Glutamatergic neuron (in vitro differentiated cells): Measurements from ENCODE around the gene PTPRE. TPM values are rescaled to one million over a fixed set of nuclear protein-coding genes. Genes with fewer than 3 reads are reported as not detected.

ENCODE experiments used
- DNase-seq: peaks from one replicate; pipeline ENCODE4 v3.0.0; 2022
- H3K27ac Mint-ChIP-seq: one replicate; pipeline ENCODE4 v1.8.0; 2020; ENCODE audit warnings: mild to moderate bottlenecking, mixed read lengths, inconsistent platforms; ENCODE audit not compliant: unreplicated experiment
- H3K27me3 Mint-ChIP-seq: one replicate; pipeline ENCODE4 v1.8.0; 2020; ENCODE audit warnings: mild to moderate bottlenecking, moderate library complexity, mixed read lengths, inconsistent platforms; ENCODE audit not compliant: unreplicated experiment
- H3K36me3 Mint-ChIP-seq: one replicate; pipeline ENCODE4 v1.8.0; 2020; ENCODE audit warnings: mild to moderate bottlenecking, mixed read lengths, inconsistent platforms; ENCODE audit not compliant: unreplicated experiment
- H3K4me1 Mint-ChIP-seq: one replicate; pipeline ENCODE4 v1.8.0; 2020; ENCODE audit warnings: mild to moderate bottlenecking, low read depth, mixed read lengths, inconsistent platforms; ENCODE audit not compliant: unreplicated experiment
- H3K4me3 Mint-ChIP-seq: one replicate; pipeline ENCODE4 v1.8.0; 2020; ENCODE audit warnings: mild to moderate bottlenecking, mixed read lengths, inconsistent platforms; ENCODE audit not compliant: unreplicated experiment
- H3K9me3 Mint-ChIP-seq: one replicate; pipeline ENCODE4 v1.8.0; 2020; ENCODE audit warnings: mild to moderate bottlenecking, moderate library complexity, mixed read lengths, inconsistent platforms; ENCODE audit not compliant: unreplicated experiment
- total RNA-seq: library from RNA; stranded (reverse); fragmentation: NEBNext Ultra II Directional; extraction: Animal tissue kit (Norgen Biotek cat#: 25700); gene quantifications from one replicate; pipeline ENCODE4 v1.2.1, GENCODE V29; 2021; ENCODE audit not compliant: unreplicated experiment
- TF ChIP-seq, protein P1 (sequence below): fragments of 200-600 bp; sonication (generic); IDR thresholded peaks from one replicate; pipeline ENCODE4 v1.5.0; 2021; ENCODE audit not compliant: partially characterized antibody, unreplicated experiment

The PTPRE gene
- total RNA-seq, 1 donor from 2014 or later = 2.6 TPM

DNA sequence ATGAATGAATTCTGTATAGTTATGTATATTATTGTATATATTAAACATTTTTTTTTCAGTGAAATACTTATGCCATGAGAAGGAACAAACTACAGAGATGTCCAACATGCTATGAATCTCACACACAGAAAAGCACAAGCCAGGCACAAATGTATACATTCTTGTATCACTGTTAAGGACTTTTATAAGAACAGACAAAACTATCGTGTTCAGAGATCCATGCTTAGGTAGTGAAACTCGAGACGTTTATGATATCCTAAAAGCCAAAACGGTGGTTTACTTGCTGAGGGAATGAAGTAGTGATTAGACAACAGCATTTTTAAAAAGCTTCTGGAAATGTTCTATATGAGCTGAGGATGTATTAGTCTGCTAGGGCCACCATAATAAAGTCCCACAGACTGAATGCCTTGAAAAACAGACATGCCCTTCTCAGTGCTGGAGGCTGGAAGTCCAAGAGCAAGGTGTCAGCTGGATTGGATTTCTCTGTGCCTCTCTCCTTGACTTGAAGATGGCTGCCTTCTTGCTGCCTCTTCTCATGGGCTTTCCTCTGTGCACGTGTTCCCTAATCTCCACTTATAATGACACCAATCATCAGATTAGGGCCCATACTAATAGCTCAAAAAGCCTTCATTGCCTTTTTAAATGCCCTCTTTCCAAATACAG is 215.0 kb downstream of the PTPRE start:
- TF ChIP-seq, protein P1, sequence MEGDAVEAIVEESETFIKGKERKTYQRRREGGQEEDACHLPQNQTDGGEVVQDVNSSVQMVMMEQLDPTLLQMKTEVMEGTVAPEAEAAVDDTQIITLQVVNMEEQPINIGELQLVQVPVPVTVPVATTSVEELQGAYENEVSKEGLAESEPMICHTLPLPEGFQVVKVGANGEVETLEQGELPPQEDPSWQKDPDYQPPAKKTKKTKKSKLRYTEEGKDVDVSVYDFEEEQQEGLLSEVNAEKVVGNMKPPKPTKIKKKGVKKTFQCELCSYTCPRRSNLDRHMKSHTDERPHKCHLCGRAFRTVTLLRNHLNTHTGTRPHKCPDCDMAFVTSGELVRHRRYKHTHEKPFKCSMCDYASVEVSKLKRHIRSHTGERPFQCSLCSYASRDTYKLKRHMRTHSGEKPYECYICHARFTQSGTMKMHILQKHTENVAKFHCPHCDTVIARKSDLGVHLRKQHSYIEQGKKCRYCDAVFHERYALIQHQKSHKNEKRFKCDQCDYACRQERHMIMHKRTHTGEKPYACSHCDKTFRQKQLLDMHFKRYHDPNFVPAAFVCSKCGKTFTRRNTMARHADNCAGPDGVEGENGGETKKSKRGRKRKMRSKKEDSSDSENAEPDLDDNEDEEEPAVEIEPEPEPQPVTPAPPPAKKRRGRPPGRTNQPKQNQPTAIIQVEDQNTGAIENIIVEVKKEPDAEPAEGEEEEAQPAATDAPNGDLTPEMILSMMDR = no peak
- H3K4me1 Mint-ChIP-seq = peaks cover 11% of the 10 kb centered on the region
- no peak for DNase-seq
- no peak overlapping the region for H3K27ac Mint-ChIP-seq
- H3K9me3 Mint-ChIP-seq = peaks cover 2% of the 10 kb centered on the region
- peaks cover 3% of the 10 kb centered on the region for H3K27me3 Mint-ChIP-seq
- no peak overlapping the region for H3K4me3 Mint-ChIP-seq
- no peaks in the 10 kb centered on the region for H3K36me3 Mint-ChIP-seq

DNA sequence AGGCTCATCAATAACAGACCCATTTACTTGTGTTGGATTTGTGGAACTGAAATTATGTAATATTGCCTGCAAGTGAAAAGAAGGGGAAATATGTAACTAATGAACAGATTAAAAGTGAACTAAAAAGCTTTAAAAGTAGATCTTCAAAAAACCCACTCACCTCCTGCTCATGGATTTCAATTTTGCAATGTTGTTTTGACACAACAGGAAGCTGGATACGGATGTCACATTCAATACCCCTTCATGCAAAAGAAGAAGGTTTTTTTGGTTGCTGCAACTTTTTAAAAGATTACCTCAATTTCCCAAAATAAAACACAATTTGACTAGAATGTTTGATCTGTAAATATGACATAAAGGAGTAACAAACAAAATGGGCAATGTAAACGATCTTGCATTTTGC is 216.0 kb downstream of the PTPRE start:
- H3K27me3 Mint-ChIP-seq = peaks cover 6% of the 10 kb centered on the region
- no peak for DNase-seq
- H3K4me3 Mint-ChIP-seq = no peak overlapping the region
- peaks cover 4% of the 10 kb centered on the region for H3K9me3 Mint-ChIP-seq
- TF ChIP-seq, protein P1 = no peak
- H3K4me1 Mint-ChIP-seq = peaks cover 19% of the 10 kb centered on the region
- no peaks in the 10 kb centered on the region for H3K36me3 Mint-ChIP-seq
- H3K27ac Mint-ChIP-seq = no peak overlapping the region

- no peak for DNase-seq
- Mint-ChIP-seq H3K36me3 (no peaks in the 10 kb centered on the region), H3K27ac (no peak overlapping the region), H3K27me3 (peaks cover 8% of the 10 kb centered on the region), H3K9me3 (peaks cover 4% of the 10 kb centered on the region), H3K4me3 (peak overlapping the region; percentile 28), H3K4me1 (peaks cover 19% of the 10 kb centered on the region)
- TF ChIP-seq, protein P1 = no peak
These were observed 216.9 kb downstream of the PTPRE start for GRCh38 chr10:128123846-128124245.

GRCh38 chr10:128124813-128125403 is 218.0 kb downstream of the PTPRE start:
- Mint-ChIP-seq H3K4me3 (peak overlapping the region; percentile 89), H3K27ac (no peak overlapping the region), H3K9me3 (peaks cover 4% of the 10 kb centered on the region), H3K27me3 (peaks cover 8% of the 10 kb centered on the region), H3K4me1 (peaks cover 19% of the 10 kb centered on the region), H3K36me3 (no peaks in the 10 kb centered on the region)
- DNase-seq = no peak
- TF ChIP-seq, protein P1 = no peak

GRCh38 chr10:128125416-128125943 is 218.6 kb downstream of the PTPRE start:
- H3K4me1 Mint-ChIP-seq = peaks cover 19% of the 10 kb centered on the region
- H3K4me3 Mint-ChIP-seq = peak overlapping the region; percentile 89
- TF ChIP-seq, protein P1 = no peak
- no peak overlapping the region for H3K27ac Mint-ChIP-seq
- peak; percentile 22 for DNase-seq
- peaks cover 4% of the 10 kb centered on the region for H3K9me3 Mint-ChIP-seq
- no peaks in the 10 kb centered on the region for H3K36me3 Mint-ChIP-seq
- H3K27me3 Mint-ChIP-seq = peaks cover 8% of the 10 kb centered on the region
